GM10266 (cell line): ENCODE measurements around the gene TSC1.

Source experiments
- DNase-seq: peaks from one replicate; pipeline ENCODE4 v3.0.0; 2012; ENCODE audit errors: extremely low spot score
- CTCF ChIP-seq: IDR thresholded peaks from 2 replicates; pipeline ENCODE4 v1.5.1; 2012; ENCODE audit warnings: mild to moderate bottlenecking, low read depth; ENCODE audit not compliant: control insufficient read depth, insufficient read depth; ENCODE audit errors: missing control alignments

TSC1 gene

GRCh38 chr9:132878695-132879456, 65.5 kb downstream of the TSC1 start, which contains the start of gene SPACA9:
Gene SPACA9, plus strand, starts transcription at chr9:132878898. Its CDS starts 5,050 bp downstream, at chr9:132883948.
- DNase-seq = peak; percentile 57

GRCh38 chr9:132877824-132878694, 66.4 kb downstream of the TSC1 start, which contains the start of gene AK8:
Gene AK8, minus strand, starts transcription at chr9:132878284. Its CDS starts 29 bp downstream, at chr9:132878255.
- TF ChIP-seq CTCF = no peak
- peak; percentile 92 for DNase-seq

More at GRCh38 chr9:132878695-132879456, 65.5 kb downstream of the TSC1 start, which contains the start of gene SPACA9:
- TF ChIP-seq CTCF = no peak

GRCh38 chr9:132877458-132877823, 67.0 kb downstream of the TSC1 start:
- no peak for DNase-seq
- no peak for TF ChIP-seq CTCF

GRCh38 chr9:132876849-132877248, 67.6 kb downstream of the TSC1 start:
- DNase-seq = no peak
- no peak for TF ChIP-seq CTCF

- no peak for TF ChIP-seq CTCF
- no peak for DNase-seq
These were observed 69.3 kb downstream of the TSC1 start for GRCh38 chr9:132875159-132875558.

GRCh38 chr9:132873403-132873802, 71.0 kb downstream of the TSC1 start:
- no peak for TF ChIP-seq CTCF
- no peak for DNase-seq
